Measurements from ENCODE around the gene IFNGR1. TPM values are rescaled to one million over a fixed set of nuclear protein-coding genes. Genes with fewer than 3 reads are reported as not detected.

Gene IFNGR1
- total RNA-seq, 4 donors from 2014 or later = 53.5 to 122 (median 94.9) TPM

DNA sequence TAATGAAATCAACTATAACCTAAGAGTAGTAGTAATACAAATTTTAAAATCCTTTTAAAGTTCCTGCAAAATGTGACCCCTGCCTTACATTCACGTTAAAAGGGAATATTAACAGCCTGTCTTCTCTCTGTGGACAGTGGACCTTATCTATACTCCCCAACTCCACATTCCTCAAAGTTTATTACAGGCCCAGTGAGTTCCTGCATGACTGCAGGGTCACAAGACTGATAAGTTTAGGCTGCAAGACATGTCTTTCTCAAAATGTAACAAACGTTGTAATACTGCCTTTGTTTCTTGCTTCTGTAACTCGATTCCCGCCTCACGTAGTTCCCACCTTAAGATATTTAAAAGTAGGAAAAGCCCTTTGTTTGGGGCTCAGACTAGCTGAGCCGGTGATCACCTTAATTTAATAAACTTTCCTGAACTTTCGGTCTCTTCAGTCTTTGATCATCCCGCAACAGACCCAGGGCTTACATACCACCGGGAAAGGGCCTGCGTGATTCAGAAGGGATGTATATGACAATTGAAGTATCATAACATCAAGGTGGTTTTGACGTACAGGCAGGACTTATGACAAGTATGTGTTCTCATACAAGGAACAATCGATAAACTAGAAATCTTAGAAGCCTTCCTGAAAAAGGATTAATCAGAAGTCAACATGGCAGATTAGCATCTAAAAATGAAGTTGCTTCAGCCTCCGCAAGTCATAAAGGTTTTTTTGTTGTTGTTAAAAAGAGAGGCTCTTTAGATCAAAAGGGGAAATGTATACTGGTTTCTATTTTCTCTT, 48.7 kb downstream of the IFNGR1 start:
- Histone ChIP-seq H3K27me3 (no peaks in the 10 kb centered on the region), H3K4me1 (no peaks in the 10 kb centered on the region), H3K36me3 (no peaks in the 10 kb centered on the region), H3K27ac (no peak overlapping the region), H3K4me3 (no peak overlapping the region), H3K9me3 (no peaks in the 10 kb centered on the region)
- TF ChIP-seq CTCF (IDR thresholded peaks at IDR 0.05) (no peak), POLR2A (IDR thresholded peaks at IDR 0.05) (no peak)
- no peak for DNase-seq
- intact Hi-C loops (cut with DNase I; ENCODE audit: low total_unique reads) = no loop called here

DNA sequence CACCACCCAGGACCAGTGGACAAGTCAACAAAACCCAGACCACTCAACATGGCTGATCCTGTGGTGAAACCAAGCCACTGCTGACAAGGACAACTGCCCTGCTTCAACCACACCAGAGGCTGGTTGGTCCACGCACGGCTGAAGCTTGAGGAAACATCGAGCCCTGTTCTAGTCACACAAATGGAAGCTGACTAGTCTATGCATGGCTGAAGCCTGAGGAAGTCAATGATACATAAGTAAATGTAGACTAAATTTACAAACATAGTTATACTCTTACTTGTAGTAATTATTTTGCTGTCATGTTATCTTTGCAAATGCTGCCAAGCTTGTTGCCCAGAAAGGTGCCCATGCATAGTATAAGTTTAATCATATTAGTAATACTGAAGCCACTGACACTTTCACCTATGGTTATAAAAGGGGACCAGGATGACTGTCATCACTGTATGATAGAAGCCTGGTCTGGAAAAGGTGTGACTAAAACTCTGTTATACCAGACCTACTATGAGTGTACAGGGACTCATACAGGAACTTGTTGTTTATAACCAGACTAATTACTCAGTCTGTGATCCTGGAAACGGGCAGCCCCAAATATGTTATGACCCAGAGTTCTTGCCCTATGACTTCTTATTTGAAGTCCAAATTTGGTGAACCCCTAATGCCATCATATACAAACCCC, 51.3 kb downstream of the IFNGR1 start:
- Histone ChIP-seq H3K36me3 (no peaks in the 10 kb centered on the region), H3K27me3 (no peaks in the 10 kb centered on the region), H3K27ac (no peak overlapping the region), H3K4me3 (no peak overlapping the region), H3K4me1 (no peaks in the 10 kb centered on the region), H3K9me3 (no peaks in the 10 kb centered on the region)
- intact Hi-C loops (cut with DNase I; ENCODE audit: low total_unique reads) = no loop called here
- TF ChIP-seq CTCF (IDR thresholded peaks at IDR 0.05) (no peak), POLR2A (IDR thresholded peaks at IDR 0.05) (no peak)
- DNase-seq = no peak

- Histone ChIP-seq H3K9me3 (no peaks in the 10 kb centered on the region), H3K27ac (no peak overlapping the region), H3K27me3 (no peaks in the 10 kb centered on the region), H3K4me3 (no peak overlapping the region), H3K4me1 (no peaks in the 10 kb centered on the region), H3K36me3 (no peaks in the 10 kb centered on the region)
- intact Hi-C loops (cut with DNase I; ENCODE audit: low total_unique reads) = no loop called here
- DNase-seq = no peak
- TF ChIP-seq POLR2A (IDR thresholded peaks at IDR 0.05) (no peak), CTCF (IDR thresholded peaks at IDR 0.05) (no peak)
Observed at GRCh38 chr6:137166247-137167098, 52.7 kb downstream of the IFNGR1 start.

DNA sequence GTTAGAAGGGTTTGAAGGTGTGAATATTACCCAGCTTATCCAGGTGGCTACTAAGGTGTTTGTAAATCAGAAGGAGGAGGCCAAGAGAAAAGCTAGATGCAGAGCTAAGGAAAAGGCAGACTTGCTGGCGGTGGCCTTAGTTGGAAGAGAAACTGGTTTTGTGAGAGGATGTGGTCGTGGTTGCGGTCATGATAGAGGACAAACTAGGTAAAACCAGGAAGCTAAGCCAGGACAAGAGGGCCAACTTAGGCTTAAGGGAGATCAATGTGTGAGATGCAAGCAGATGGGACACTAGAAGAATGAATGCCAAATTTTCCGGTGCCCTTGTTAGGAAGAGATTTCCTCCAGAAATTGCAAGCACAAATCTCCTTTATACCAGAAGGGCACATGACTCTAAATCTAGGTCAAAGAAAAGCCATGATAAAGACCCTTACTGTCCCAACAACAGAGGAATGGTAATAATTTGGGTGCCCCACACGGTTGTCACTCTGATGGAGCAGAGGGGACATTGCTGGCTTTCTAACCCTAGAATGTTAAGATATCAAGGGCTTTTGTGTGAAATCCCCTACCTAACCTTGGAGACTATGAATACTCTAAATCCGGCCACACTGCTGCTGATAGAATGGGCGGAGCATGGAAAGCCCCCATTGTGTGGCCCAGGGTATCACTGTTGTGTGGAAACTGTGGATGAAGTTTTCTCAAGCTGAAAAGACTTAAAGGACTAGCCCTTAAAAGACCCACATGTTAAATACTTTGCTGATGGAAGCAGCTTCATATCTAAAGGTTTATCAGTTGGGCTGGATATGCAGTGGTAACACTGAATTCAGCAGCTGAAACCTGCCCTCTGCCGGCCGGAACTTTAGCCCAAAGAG, 53.6 kb downstream of the IFNGR1 start:
- H3K36me3 ChIP-seq = no peaks in the 10 kb centered on the region
- H3K27ac ChIP-seq = no peak overlapping the region
- DNase-seq = no peak
- TF ChIP-seq CTCF (IDR thresholded peaks at IDR 0.05) (no peak), POLR2A (IDR thresholded peaks at IDR 0.05) (no peak)
- H3K4me3 ChIP-seq = no peak overlapping the region
- H3K4me1 ChIP-seq = no peaks in the 10 kb centered on the region
- intact Hi-C loops (cut with DNase I; ENCODE audit: low total_unique reads) = no loop called here
- no peaks in the 10 kb centered on the region for H3K27me3 ChIP-seq
- H3K9me3 ChIP-seq = no peaks in the 10 kb centered on the region

Data from uterus (tissue), 4 donors.